Mesodermal cell (in vitro differentiated cells): ENCODE results near the gene MTOR.

Experiments
- H3K27ac ChIP-seq: 2 replicates; pipeline ENCODE4 v1.7.0; 2013; ENCODE audit warnings: mild to moderate bottlenecking, low read depth, low read length, moderate library complexity; ENCODE audit not compliant: severe bottlenecking
- H3K36me3 ChIP-seq: 2 replicates; pipeline ENCODE4 v1.7.1; 2013; ENCODE audit warnings: mild to moderate bottlenecking, low read length, moderate library complexity; ENCODE audit not compliant: control insufficient read depth, insufficient read depth
- H3K4me1 ChIP-seq: one replicate; pipeline ENCODE4 v1.7.1; 2013; ENCODE audit warnings: mild to moderate bottlenecking, low read length; ENCODE audit not compliant: insufficient read depth, control insufficient read depth, poor library complexity, severe bottlenecking
- H3K4me3 ChIP-seq: 2 replicates; pipeline ENCODE4 v1.7.0; 2013; ENCODE audit warnings: low read length, control low read depth, mild to moderate bottlenecking; ENCODE audit not compliant: insufficient read depth, poor library complexity, severe bottlenecking; ENCODE audit errors: extremely low read depth
- H3K9me3 ChIP-seq: 2 replicates; pipeline ENCODE4 v1.7.1; 2013; ENCODE audit warnings: mild to moderate bottlenecking, low read length, moderate library complexity; ENCODE audit not compliant: control insufficient read depth
- WGBS, 2 experiments: methylation state at CpG; one replicate each; pipeline ENCODE4 v1.1.5; 2013; ENCODE audit warnings: missing lambda C conversion rate in 2 of 2; ENCODE audit not compliant: insufficient coverage in 2 of 2; 5-methylcytosine and 5-hydroxymethylcytosine counted together

The MTOR gene

DNA sequence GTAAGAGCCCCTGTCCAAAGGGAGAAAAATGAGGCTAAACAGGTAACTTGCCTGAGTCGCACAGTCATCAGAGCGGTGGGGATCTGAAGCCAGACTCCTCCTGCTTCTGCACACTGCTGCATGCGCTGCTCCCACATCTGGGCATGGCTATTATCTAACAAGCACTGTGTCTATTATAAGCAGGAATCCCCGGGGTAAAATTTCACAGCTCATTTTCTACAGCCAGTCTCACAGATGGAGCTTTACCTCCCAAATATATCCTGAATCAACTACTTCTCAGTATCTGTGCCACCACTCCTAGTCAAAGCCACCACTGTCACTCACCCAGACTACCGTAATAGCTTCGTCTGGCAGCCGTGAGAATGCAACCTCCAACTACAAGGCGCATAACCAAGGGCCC is 9.8 kb downstream of the MTOR start:
- WGBS, 2 experiments: 92 to 97% methylated on average over 8 of the region's 8 CpGs

DNA sequence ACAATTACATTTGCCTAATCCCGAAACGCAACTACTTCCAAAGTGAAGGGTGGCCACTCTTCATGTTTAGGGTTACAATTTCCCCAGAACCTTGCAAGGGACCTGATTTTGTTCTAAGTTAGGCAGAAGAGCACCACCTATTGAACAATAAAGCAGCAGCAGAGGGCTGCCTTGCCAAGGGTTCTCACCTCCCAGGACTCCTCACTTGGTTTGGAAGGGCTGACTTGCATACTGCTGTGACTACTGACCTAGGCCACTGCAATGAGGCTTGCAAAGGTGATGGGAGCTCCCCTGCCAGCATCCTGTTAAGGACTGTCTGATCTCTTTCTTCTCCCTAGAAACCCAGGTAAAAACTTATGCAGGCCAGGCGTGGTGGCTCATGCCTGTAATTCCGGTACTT is 14.2 kb downstream of the MTOR start:
- Histone ChIP-seq H3K27ac (no peak overlapping the region), H3K9me3 (no peaks in the 10 kb centered on the region), H3K4me3 (no peak overlapping the region), H3K36me3 (peaks cover 77% of the 10 kb centered on the region), H3K4me1 (no peaks in the 10 kb centered on the region)
- WGBS, 2 experiments: 93 to 95% methylated on average over 4 of the region's 4 CpGs

More for the DNA sequence above, 9.8 kb downstream of the MTOR start:
- Histone ChIP-seq H3K27ac (no peak overlapping the region), H3K4me3 (no peak overlapping the region), H3K36me3 (peaks cover 80% of the 10 kb centered on the region), H3K4me1 (no peaks in the 10 kb centered on the region), H3K9me3 (no peaks in the 10 kb centered on the region)

DNA sequence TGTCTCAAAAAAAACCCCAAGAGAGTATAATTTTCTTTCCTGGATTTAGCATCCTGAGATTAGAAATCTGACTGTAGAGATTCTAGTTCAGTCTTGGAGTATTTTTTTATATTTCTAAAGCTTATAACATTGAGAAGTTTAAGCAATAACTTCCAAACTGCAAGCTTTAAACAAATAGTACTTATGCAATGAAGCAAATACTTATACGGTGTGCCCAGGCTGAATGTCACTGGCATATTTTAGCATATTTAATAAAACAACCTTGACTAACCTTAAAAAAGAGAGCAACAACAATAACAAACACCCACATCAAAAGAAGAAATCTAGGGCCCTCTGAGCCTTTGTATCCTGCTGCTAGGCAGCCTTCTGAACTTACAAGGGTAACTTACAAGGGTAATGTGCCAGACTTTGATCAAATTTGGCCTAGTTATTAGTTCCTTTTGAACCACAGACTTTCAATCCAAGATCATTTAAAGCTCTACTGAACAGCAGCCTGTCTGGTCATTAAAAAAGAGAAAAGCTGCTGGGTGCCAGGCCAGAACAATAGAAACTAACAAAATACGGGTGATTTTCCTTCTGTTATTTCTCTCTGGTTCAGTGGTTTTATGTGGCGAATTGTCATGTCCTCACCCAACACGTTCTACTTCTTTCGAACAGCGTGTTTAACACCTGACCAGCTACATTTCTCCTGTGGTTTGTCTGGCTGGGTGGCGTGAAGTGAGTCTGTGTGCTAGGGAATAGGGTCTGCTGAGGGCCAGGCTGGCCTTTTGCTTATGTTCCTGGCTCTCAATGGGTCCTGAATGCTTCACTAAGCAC is 16.2 kb downstream of the MTOR start:
- peaks cover 75% of the 10 kb centered on the region for H3K36me3 ChIP-seq
- H3K27ac ChIP-seq: no peak overlapping the region
- WGBS, 2 experiments: 93 to 100% methylated on average over 6 to 7 of the region's 7 CpGs

DNA sequence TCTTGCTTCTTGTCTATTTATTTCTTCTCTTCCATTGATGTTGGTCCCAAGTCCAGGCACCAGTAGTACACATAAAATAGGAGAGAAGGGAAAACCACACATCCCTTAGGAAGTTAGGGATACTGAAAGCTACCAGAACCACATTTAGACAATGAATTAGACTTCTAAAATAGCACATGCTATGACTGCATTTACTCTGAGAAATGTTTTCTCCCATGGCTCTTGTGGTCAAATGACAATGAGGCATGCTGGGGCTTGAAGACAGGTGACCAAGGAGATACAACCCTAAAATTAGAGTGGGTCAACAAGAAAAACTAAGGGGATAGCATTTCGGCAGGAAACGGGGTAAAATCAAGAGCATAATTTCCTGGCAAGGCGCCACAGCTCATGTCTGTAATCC is 17.1 kb downstream of the MTOR start:
- Histone ChIP-seq H3K27ac (no peak overlapping the region), H3K36me3 (peaks cover 75% of the 10 kb centered on the region), H3K4me1 (no peaks in the 10 kb centered on the region), H3K9me3 (no peaks in the 10 kb centered on the region), H3K4me3 (no peak overlapping the region)
- 95 to 97% methylated on average over 3 of the region's 3 CpGs for WGBS, 2 experiments

More for the DNA sequence above, 16.2 kb downstream of the MTOR start:
- no peaks in the 10 kb centered on the region for H3K4me1 ChIP-seq
- H3K4me3 ChIP-seq: no peak overlapping the region
- H3K9me3 ChIP-seq: no peaks in the 10 kb centered on the region

DNA sequence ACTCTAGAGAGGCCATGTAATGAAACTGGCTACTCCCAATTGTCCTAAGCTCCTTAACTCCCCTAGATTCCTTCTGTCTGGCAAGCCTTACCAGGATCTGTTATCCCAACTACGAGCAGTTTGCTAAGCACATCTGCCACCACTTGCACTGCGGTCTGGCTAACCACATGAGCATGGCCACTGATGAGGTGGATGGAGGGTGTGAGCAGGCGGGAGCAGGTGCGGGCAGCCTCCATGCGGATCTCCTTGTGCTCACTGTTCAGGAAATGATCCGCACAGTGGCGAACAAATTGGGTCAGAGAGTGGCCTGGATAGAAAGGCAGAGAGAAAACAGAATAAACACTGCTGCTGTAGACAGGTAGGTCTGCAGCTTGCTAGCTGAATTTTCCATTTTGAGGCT is 24.0 kb downstream of the MTOR start:
- 97 to 98% methylated on average over 5 to 6 of the region's 7 CpGs for WGBS, 2 experiments
- Histone ChIP-seq H3K36me3 (peaks cover 94% of the 10 kb centered on the region), H3K4me1 (no peaks in the 10 kb centered on the region), H3K4me3 (no peak overlapping the region), H3K9me3 (no peaks in the 10 kb centered on the region), H3K27ac (no peak overlapping the region)

DNA sequence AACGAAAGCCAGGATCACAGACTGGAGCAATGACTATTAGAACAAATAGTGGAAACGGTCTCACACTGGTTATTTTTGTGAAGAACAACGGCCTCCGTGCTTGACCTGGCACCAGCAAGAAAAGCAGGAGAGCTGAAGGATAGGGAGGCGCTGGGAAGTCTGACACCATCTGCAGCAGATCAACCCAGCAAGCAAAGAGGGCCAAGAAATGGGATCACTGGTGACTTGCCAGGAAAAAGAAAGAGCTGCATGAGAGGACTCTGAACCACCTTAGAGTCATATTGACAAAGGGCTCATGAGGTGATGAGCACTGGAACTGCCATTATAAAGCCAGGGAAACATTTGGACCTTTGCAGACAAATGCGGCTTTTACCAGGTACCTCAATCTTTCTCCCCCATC is 25.0 kb downstream of the MTOR start:
- H3K4me3 ChIP-seq: no peak overlapping the region
- H3K27ac ChIP-seq: no peak overlapping the region
- WGBS, 2 experiments: 98% methylated on average over 5 to 6 of the region's 6 CpGs
- no peaks in the 10 kb centered on the region for H3K9me3 ChIP-seq
- H3K36me3 ChIP-seq: peaks cover 92% of the 10 kb centered on the region
- H3K4me1 ChIP-seq: no peaks in the 10 kb centered on the region

DNA sequence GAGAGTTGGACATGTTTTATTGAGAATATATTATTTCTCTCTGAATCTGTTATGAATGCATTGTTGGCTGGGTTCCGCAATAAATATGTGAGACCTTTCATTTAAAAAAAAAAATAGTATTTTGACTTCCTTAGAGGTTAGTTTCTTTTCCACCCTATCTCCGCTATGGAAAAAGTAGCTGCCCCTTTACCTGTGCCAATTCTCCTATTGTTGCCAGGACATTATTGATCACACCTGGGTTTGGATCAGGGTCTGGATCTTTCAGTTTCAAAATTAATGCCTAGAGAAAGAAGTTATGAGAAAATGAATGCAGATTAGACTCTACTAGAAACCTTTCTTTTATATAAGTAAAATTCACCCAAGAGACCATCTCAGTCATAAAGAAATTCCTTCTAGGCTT is 29.1 kb downstream of the MTOR start:
- Histone ChIP-seq H3K36me3 (peaks cover 95% of the 10 kb centered on the region), H3K4me1 (no peaks in the 10 kb centered on the region), H3K4me3 (no peak overlapping the region), H3K27ac (no peak overlapping the region), H3K9me3 (no peaks in the 10 kb centered on the region)
- WGBS, 2 experiments: no CpG with 5 or more reads among the region's 2 CpGs

DNA sequence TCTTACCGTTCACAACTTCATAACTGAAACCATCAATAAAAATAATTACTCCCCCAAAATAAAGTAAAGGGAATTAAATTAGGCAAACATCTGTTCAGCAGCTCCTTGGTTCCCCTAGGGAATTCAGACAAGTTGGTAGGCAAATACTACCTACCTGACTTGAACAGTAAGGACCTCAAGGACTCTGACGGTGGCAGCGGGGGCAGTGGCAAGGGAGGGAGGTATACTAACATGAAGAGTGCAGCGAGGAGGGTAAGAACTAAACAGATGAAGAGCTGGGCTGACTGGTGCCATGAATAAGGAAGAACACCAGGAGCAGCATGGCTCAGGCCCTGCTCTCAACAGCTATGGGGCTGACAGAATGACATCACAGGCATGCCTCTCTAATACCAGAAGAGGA is 33.1 kb downstream of the MTOR start:
- Histone ChIP-seq H3K4me1 (no peaks in the 10 kb centered on the region), H3K36me3 (peaks cover 70% of the 10 kb centered on the region), H3K27ac (no peak overlapping the region), H3K9me3 (no peaks in the 10 kb centered on the region), H3K4me3 (no peak overlapping the region)
- WGBS, 2 experiments: 94 to 100% methylated on average over 2 to 3 of the region's 4 CpGs

DNA sequence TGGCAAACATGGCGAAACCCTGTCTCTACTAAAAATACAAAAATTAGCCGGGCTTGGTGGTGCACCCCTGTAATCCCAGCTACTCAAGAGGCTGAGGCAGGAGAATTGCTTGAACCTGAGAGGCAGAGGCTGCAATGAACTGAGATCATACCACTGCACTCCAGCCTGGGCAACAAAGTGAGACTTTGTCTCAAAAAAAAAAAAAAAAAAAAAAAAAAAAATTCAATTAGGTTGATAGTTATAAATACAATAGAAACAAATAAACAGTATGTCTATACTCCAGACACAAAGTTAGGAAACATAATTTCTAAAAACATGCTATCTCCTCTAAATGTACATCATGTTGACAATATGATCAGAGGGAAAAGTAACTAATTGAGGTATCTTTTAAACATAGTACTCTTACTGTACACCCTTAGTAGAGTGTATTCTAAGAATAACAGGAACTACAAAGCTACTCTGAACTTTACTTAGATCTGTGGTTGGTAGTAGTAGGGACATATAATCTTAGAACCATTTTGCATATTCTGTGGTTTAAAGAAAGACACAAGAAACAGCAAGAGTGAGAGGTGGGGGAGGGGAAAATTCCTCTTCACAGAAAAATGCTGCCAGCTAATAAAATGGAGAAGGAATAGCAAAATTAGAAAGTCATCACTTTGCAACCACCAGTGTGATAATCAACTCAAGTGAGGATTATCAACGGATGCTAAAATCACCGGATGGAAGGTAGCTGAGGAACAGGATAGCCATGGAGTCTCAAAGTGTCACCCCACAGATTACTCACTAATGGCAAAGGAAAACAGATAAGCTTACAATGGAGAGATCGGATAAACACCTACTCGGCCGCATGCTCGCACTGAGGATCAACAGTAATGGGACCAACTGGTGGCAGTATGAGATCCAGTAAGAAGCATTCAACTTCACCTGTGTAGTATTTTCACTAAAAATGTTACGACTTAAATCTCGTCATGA is 35.0 kb downstream of the MTOR start:
- no peaks in the 10 kb centered on the region for H3K4me1 ChIP-seq
- no peak overlapping the region for H3K27ac ChIP-seq
- 94 to 95% methylated on average over 6 to 10 of the region's 10 CpGs for WGBS, 2 experiments
- H3K36me3 ChIP-seq: peaks cover 54% of the 10 kb centered on the region
- H3K9me3 ChIP-seq: no peaks in the 10 kb centered on the region
- no peak overlapping the region for H3K4me3 ChIP-seq

DNA sequence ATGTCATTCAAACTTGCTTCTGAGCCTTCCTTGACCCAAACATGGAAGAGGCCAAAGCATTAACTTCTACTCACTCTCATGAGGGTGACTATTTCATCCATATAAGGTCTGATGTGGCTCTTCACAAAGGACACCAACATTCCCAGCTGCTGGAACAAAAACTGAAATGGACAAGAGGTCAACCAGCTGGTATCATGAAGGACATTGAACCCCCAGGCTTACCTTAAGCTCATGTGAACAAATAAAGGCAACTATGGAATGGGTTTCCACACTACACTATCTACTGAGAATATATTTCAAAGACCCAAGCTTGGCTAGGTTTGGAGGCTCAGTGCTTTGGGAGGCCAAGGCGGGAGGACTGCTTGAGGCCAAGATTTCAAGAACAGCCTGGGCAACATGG is 46.3 kb downstream of the MTOR start:
- H3K27ac ChIP-seq: no peak overlapping the region
- H3K9me3 ChIP-seq: no peaks in the 10 kb centered on the region
- H3K4me1 ChIP-seq: no peaks in the 10 kb centered on the region
- peaks cover 92% of the 10 kb centered on the region for H3K36me3 ChIP-seq
- WGBS, 2 experiments: no CpG with 5 or more reads among the region's 1 CpG
- no peak overlapping the region for H3K4me3 ChIP-seq
